ENCODE results near the gene UBB.

GRCh38 chr17:16398270-16399267 is 17.7 kb downstream of the UBB start:
- no peak for TF ChIP-seq POLR2A (IDR thresholded peaks at IDR 0.05)
- no peak for TF ChIP-seq CTCF (IDR thresholded peaks at IDR 0.05)
